Tibial artery (tissue), 4 donors: Measurements from ENCODE around the gene PGRMC1.
"Not testable (repeated sequence)": the region's sequence is repeated elsewhere in the genome, so short reads cannot be mapped to it uniquely, and the experiment has no call there.

Source experiments
- DNase-seq, 2 donors: peaks; one replicate each; pipeline ENCODE4 v3.0.0-alpha.2; 2019
- H3K27ac ChIP-seq, 2 donors: fragments of 200-600 bp; sonication (generic) in 1 of 2; 1 replicate in 1 of 2; 2 replicates in 1 of 2; pipeline ENCODE4 v1.5.1; 2018 to 2019; ENCODE audit warnings: mild to moderate bottlenecking in 1 of 2
- H3K27me3 ChIP-seq, 2 donors: fragments of 200-600 bp; sonication (generic) in 1 of 2; one replicate each; pipeline versions ENCODE4 v1.5.1 to v1.6.0; 2016 to 2019
- H3K36me3 ChIP-seq, 3 donors: fragments of 200-600 bp; sonication (generic) in 2 of 3; one replicate each; pipeline ENCODE4 v1.5.1; 2016 to 2019; ENCODE audit warnings: mild to moderate bottlenecking in 2 of 3
- H3K4me1 ChIP-seq, 4 donors: fragments of 200-600 bp; sonication (generic) in 2 of 4; 1 replicate in 3 of 4; 2 replicates in 1 of 4; pipeline ENCODE4 v1.5.1; 2016 to 2019
- H3K4me3 ChIP-seq, 2 donors: fragments of 200-600 bp; sonication (generic) in 1 of 2; 1 replicate in 1 of 2; 2 replicates in 1 of 2; pipeline ENCODE4 v1.5.1; 2018 to 2019; ENCODE audit warnings: mild to moderate bottlenecking in 2 of 2
- H3K9me3 ChIP-seq, 3 donors: fragments of 200-600 bp; sonication (generic) in 1 of 3; one replicate each; pipeline ENCODE4 v1.5.1; 2016 to 2019
- intact Hi-C: fragments of 100-400 bp; cut with DNase I; formaldehyde crosslinking; loops from one replicate; pipeline ENCODE4 v1.15.0; 2023; ENCODE audit warnings: low total_unique reads
- TF ChIP-seq, protein P1 (sequence below), 2 experiments: fragments of 200-600 bp in 1 of 2; fragments of 450-650 bp in 1 of 2; IDR thresholded peaks; one replicate each; pipeline ENCODE4 v1.5.1; 2017 to 2019; ENCODE audit warnings: antibody characterized with exemption in 2 of 2, mild to moderate bottlenecking in 1 of 2, moderate library complexity in 1 of 2

The PGRMC1 gene

GRCh38 chrX:119208401-119209057 lies 27.6 kb upstream of the PGRMC1 start:
- intact Hi-C loops: no loop called here

DNA sequence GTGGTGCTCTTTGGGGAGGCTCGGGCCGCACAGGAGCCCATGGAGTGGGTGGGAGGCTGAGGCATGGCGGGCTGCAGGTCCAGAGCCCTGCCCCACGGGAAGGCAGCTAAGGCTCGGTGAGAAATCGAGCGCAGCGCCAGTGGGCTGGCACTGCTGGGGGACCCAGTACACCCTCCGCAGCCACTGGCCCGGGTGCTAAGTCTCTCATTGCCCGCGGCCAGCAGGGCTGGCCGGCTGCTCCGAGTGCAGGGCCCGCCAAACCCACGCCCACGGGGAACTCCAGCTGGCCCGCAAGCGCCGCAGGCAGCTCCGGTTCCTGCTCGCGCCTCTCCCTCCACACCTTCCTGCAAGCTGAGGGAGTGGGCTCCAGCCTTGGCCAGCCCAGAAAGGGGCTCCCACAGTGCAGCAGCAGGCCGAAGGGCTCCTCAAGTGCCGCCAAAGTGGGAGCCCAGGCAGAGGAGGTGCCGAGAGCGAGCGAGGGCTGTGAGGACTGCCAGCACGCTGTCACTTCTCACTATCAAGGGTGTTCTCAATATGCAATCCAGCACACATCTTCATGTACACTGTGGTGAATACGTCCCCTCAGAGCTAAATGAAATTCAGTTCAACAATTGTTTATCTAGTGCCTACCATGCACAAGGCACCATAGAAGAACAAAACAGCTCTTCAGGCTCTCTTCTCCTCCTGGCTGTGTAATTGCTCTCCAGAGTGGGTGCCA lies 25.0 kb upstream of the PGRMC1 start:
- DNase-seq, intact Hi-C loops, H3K4me1 ChIP-seq, H3K4me3 ChIP-seq, H3K27me3 ChIP-seq, H3K27ac ChIP-seq, H3K36me3 ChIP-seq, H3K9me3 ChIP-seq: not testable (repeated sequence)

More at GRCh38 chrX:119208401-119209057, 27.6 kb upstream of the PGRMC1 start:
- Histone ChIP-seq H3K4me1 (no peaks in the 10 kb centered on the region), H3K4me3 (no peak overlapping the region), H3K9me3 (no peaks in the 10 kb centered on the region), H3K27ac (no peak overlapping the region), H3K36me3 (no peaks in the 10 kb centered on the region), H3K27me3 (no peaks in the 10 kb centered on the region)
- no peak for DNase-seq
- TF ChIP-seq, protein P1, sequence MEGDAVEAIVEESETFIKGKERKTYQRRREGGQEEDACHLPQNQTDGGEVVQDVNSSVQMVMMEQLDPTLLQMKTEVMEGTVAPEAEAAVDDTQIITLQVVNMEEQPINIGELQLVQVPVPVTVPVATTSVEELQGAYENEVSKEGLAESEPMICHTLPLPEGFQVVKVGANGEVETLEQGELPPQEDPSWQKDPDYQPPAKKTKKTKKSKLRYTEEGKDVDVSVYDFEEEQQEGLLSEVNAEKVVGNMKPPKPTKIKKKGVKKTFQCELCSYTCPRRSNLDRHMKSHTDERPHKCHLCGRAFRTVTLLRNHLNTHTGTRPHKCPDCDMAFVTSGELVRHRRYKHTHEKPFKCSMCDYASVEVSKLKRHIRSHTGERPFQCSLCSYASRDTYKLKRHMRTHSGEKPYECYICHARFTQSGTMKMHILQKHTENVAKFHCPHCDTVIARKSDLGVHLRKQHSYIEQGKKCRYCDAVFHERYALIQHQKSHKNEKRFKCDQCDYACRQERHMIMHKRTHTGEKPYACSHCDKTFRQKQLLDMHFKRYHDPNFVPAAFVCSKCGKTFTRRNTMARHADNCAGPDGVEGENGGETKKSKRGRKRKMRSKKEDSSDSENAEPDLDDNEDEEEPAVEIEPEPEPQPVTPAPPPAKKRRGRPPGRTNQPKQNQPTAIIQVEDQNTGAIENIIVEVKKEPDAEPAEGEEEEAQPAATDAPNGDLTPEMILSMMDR (IDR thresholded peaks at IDR 0.05): no peak

DNA sequence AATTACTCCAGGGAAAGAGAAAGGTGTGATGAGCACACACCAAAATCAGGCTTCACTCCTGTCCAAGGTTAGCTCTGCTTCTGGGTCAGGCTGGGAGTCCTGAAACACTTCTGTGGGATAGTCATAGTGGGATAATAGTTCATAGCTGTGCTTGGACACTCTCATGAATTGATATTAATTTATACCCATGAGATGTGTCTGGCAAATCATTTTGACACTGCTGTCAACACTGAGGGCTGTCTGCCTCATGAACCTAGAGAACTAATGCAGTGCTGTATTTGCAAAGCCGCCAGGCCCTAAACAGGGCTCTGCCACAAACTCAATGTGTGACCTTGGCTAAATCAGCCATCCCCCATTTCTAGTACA lies 24.5 kb upstream of the PGRMC1 start:
- TF ChIP-seq, protein P1 (IDR thresholded peaks at IDR 0.05): no peak
- no peak for DNase-seq
- intact Hi-C loops: no loop called here

GRCh38 chrX:119218198-119218597 lies 17.9 kb upstream of the PGRMC1 start:
- intact Hi-C loops: no loop called here
- H3K36me3 ChIP-seq: no peaks in the 10 kb centered on the region
- DNase-seq: no peak
- no peaks in the 10 kb centered on the region for H3K9me3 ChIP-seq
- no peak overlapping the region for H3K4me3 ChIP-seq
- H3K27me3 ChIP-seq: no peaks in the 10 kb centered on the region
- H3K4me1 ChIP-seq: no peaks in the 10 kb centered on the region
- no peak overlapping the region for H3K27ac ChIP-seq
- TF ChIP-seq, protein P1 (IDR thresholded peaks at IDR 0.05): peak; percentile 25 to 29

More for the DNA sequence above, 24.5 kb upstream of the PGRMC1 start:
- no peak overlapping the region for H3K4me3 ChIP-seq
- no peaks in the 10 kb centered on the region for H3K27me3 ChIP-seq
- no peaks in the 10 kb centered on the region for H3K36me3 ChIP-seq
- no peak overlapping the region for H3K27ac ChIP-seq
- H3K9me3 ChIP-seq: no peaks in the 10 kb centered on the region
- no peaks in the 10 kb centered on the region for H3K4me1 ChIP-seq

- H3K36me3 ChIP-seq: no peaks in the 10 kb centered on the region
- intact Hi-C loops: loop anchor here (10.0 kb wide), 1 partner anchor 108 kb away; no protein-coding TSS in a partner anchor
- H3K9me3 ChIP-seq: no peaks in the 10 kb centered on the region
- H3K27ac ChIP-seq: no peak overlapping the region
- H3K4me3 ChIP-seq: no peak overlapping the region
- H3K27me3 ChIP-seq: no peaks in the 10 kb centered on the region
- TF ChIP-seq, protein P1 (IDR thresholded peaks at IDR 0.05): no peak
- DNase-seq: no peak
- no peaks in the 10 kb centered on the region for H3K4me1 ChIP-seq
These were observed 13.2 kb upstream of the PGRMC1 start for GRCh38 chrX:119222932-119223331.

DNA sequence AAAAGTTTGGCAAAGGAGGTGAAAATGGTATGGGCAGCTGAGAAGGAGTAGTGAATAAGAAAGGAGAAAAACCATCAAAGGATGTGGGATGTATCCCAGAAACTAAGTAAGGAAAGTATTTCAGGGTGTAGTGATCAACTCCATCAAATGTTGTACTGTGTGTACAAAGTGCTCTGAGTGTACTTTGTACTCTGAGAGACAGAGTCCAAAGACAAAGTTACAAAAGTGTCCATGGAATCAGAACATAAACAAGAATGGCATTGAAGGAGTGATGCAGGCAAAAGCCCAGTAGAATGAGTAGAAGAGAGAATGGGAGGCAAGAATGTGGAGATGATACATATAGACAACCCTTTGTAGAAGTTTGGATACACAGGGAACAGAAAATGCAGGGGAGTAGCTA lies 12.3 kb upstream of the PGRMC1 start:
- Histone ChIP-seq H3K9me3 (no peaks in the 10 kb centered on the region), H3K36me3 (no peaks in the 10 kb centered on the region), H3K4me3 (no peak overlapping the region), H3K4me1 (no peaks in the 10 kb centered on the region), H3K27me3 (no peaks in the 10 kb centered on the region), H3K27ac (no peak overlapping the region)
- TF ChIP-seq, protein P1 (IDR thresholded peaks at IDR 0.05): no peak
- intact Hi-C loops: loop anchor here (10.0 kb wide), 1 partner anchor 109 kb away; no protein-coding TSS in a partner anchor
- DNase-seq: no peak
